ENCODE results near the gene KDM4D.

- no peak for TF ChIP-seq CTCF (IDR thresholded peaks at IDR 0.05; ENCODE audit: insufficient read depth, low read depth, low read length)
- TF ChIP-seq EZH2 (IDR thresholded peaks at IDR 0.05; ENCODE audit: insufficient read depth, low read length) = no peak
Observed at GRCh38 chr11:94939346-94939745, 34.2 kb upstream of the KDM4D start.

Measured in astrocyte (in vitro differentiated cells and primary cell).